Adipose tissue (tissue), 3 donors: ENCODE measurements around the gene RBMS2. TPM values are rescaled to one million over a fixed set of nuclear protein-coding genes. Genes with fewer than 3 reads are reported as not detected.
"Not testable (repeated sequence)": the region's sequence is repeated elsewhere in the genome, so short reads cannot be mapped to it uniquely, and the experiment has no call there.

Source experiments
- H3K27ac ChIP-seq: one replicate; pipeline ENCODE4 v1.5.1; 2013; ENCODE audit warnings: low read depth, low read length
- WGBS, 3 donors: extraction: QIAGEN DNeasy Blood & Tissue Kit; methylation state at CpG; one replicate each; pipeline ENCODE4 v1.1.7; 2013; 5-methylcytosine and 5-hydroxymethylcytosine counted together
- polyA plus RNA-seq, 3 donors: library from polyadenylated mRNA; stranded (reverse); fragments of 200-250 nt; gene quantifications; one replicate each; pipeline ENCODE4 v1.2.3, GENCODE V29; 2013
- donor health status: healthy with polysubstance abuse.
- donor health status: Bipolar disorder and iron deficiency.
- donor health status: healthy.

Gene RBMS2
- polyA plus RNA-seq, 3 donors, result 3.3 to 24.4 (median 12.6) TPM

GRCh38 chr12:56568146-56568545 lies 46.5 kb downstream of the RBMS2 start:
- 54 to 69% (median 64%) methylated on average over 1 of the region's 1 CpG for WGBS, 3 donors
- no peak overlapping the region for H3K27ac ChIP-seq

- 54 to 68% (median 55%) methylated on average over 4 of the region's 4 CpGs for whole genome bisulfite sequencing, 3 donors
- H3K27ac ChIP-seq, result no peak overlapping the region
Measured at GRCh38 chr12:56571121-56571520, 49.5 kb downstream of the RBMS2 start.

- no peak overlapping the region for H3K27ac ChIP-seq
Measured at GRCh38 chr12:56572288-56572687, 50.7 kb downstream of the RBMS2 start.

GRCh38 chr12:56574210-56574609 lies 52.6 kb downstream of the RBMS2 start:
- WGBS, 3 donors, result 35 to 62% (median 38%) methylated on average over 2 of the region's 2 CpGs
- no peak overlapping the region for H3K27ac ChIP-seq

More at GRCh38 chr12:56572288-56572687, 50.7 kb downstream of the RBMS2 start:
- WGBS, 3 donors, result 41 to 78% (median 47%) methylated on average over 1 of the region's 1 CpG

GRCh38 chr12:56577248-56577647 lies 55.6 kb downstream of the RBMS2 start:
- whole genome bisulfite sequencing, 3 donors, result 89 to 93% (median 93%) methylated on average over 7 of the region's 7 CpGs
- not testable (repeated sequence) for H3K27ac ChIP-seq

- WGBS, 3 donors, result 89 to 96% (median 93%) methylated on average over 10 of the region's 10 CpGs
- no peak overlapping the region for H3K27ac ChIP-seq
Measured at GRCh38 chr12:56578983-56579546, 57.4 kb downstream of the RBMS2 start.

GRCh38 chr12:56581418-56582145 lies 60.0 kb downstream of the RBMS2 start:
- H3K27ac ChIP-seq, result no peak overlapping the region
- 69 to 84% (median 75%) methylated on average over 10 of the region's 10 CpGs for WGBS, 3 donors

GRCh38 chr12:56585098-56585497 lies 63.5 kb downstream of the RBMS2 start:
- WGBS, 3 donors, result 84 to 89% (median 86%) methylated on average over 4 of the region's 4 CpGs
- H3K27ac ChIP-seq, result no peak overlapping the region

GRCh38 chr12:56589783-56590182 lies 68.2 kb downstream of the RBMS2 start:
- 86 to 94% (median 90%) methylated on average over 1 of the region's 1 CpG for WGBS, 3 donors
- no peak overlapping the region for H3K27ac ChIP-seq

GRCh38 chr12:56590237-56590830 lies 68.7 kb downstream of the RBMS2 start:
- 52 to 66% (median 58%) methylated on average over 3 of the region's 3 CpGs for WGBS, 3 donors
- no peak overlapping the region for H3K27ac ChIP-seq

GRCh38 chr12:56591126-56591525 lies 69.5 kb downstream of the RBMS2 start:
- H3K27ac ChIP-seq, result no peak overlapping the region
- WGBS, 3 donors, result 82 to 83% (median 83%) methylated on average over 5 of the region's 5 CpGs

- no peak overlapping the region for H3K27ac ChIP-seq
Measured at GRCh38 chr12:56591961-56592360, 70.3 kb downstream of the RBMS2 start.

- H3K27ac ChIP-seq, result no peak overlapping the region
- WGBS, 3 donors, result 50 to 55% (median 53%) methylated on average over 8 of the region's 8 CpGs
Measured at GRCh38 chr12:56593909-56594621, 72.4 kb downstream of the RBMS2 start.

GRCh38 chr12:56596815-56597214 lies 75.2 kb downstream of the RBMS2 start:
- no peak overlapping the region for H3K27ac ChIP-seq
- 57 to 74% (median 68%) methylated on average over 3 of the region's 3 CpGs for WGBS, 3 donors

GRCh38 chr12:56599041-56599440 lies 77.4 kb downstream of the RBMS2 start:
- H3K27ac ChIP-seq, result no peak overlapping the region
- 94 to 98% (median 95%) methylated on average over 15 of the region's 15 CpGs for WGBS, 3 donors

GRCh38 chr12:56599797-56600196 lies 78.2 kb downstream of the RBMS2 start:
- H3K27ac ChIP-seq, result no peak overlapping the region
- 93 to 98% (median 94%) methylated on average over 10 of the region's 10 CpGs for WGBS, 3 donors

GRCh38 chr12:56600753-56601152 lies 79.1 kb downstream of the RBMS2 start:
- no peak overlapping the region for H3K27ac ChIP-seq
- whole genome bisulfite sequencing, 3 donors, result 80 to 90% (median 90%) methylated on average over 6 of the region's 6 CpGs

GRCh38 chr12:56601503-56601902 lies 79.9 kb downstream of the RBMS2 start:
- no peak overlapping the region for H3K27ac ChIP-seq
- WGBS, 3 donors, result 75 to 80% (median 79%) methylated on average over 3 of the region's 3 CpGs

- WGBS, 3 donors, result 63 to 81% (median 74%) methylated on average over 3 of the region's 3 CpGs
- H3K27ac ChIP-seq, result no peak overlapping the region
Measured at GRCh38 chr12:56602239-56602638, 80.6 kb downstream of the RBMS2 start.
